Choroid plexus epithelial cell (primary cell): ENCODE results near the gene LACTB.

Experiments
- DNase-seq: peaks from one replicate; pipeline ENCODE4 v3.0.0-alpha.2; 2010; ENCODE audit warnings: low read depth
- H3K4me3 ChIP-seq: 2 replicates; pipeline ENCODE4 v1.5.1; 2011; ENCODE audit warnings: low read depth, mild to moderate bottlenecking, control low read depth, low read length, moderate library complexity
- CTCF ChIP-seq: conservative IDR thresholded peaks from 2 replicates; pipeline ENCODE4 v1.5.1; 2011; ENCODE audit warnings: low read depth, mild to moderate bottlenecking, control low read depth, inconsistent platforms, low read length, moderate library complexity

Gene LACTB

GRCh38 chr15:63121382-63122001 lies at the start of gene LACTB:
Gene LACTB, plus strand, starts transcription at chr15:63121861. Its CDS starts 11 bp downstream, at chr15:63121872.
- no peak for TF ChIP-seq CTCF
- peak within 1 kb of the TSS; percentile 92 for H3K4me3 ChIP-seq
- peak; percentile 93 for DNase-seq

GRCh38 chr15:63072023-63072650 lies 49.5 kb upstream of the LACTB start:
- DNase-seq = no peak
- no peak for TF ChIP-seq CTCF
- H3K4me3 ChIP-seq = no peak overlapping the region

GRCh38 chr15:63072809-63073277 lies 48.8 kb upstream of the LACTB start:
- no peak for DNase-seq
- no peak overlapping the region for H3K4me3 ChIP-seq
- no peak for TF ChIP-seq CTCF

GRCh38 chr15:63073497-63074172 lies 48.0 kb upstream of the LACTB start:
- H3K4me3 ChIP-seq = no peak overlapping the region
- TF ChIP-seq CTCF = no peak
- DNase-seq = no peak

- no peak for DNase-seq
- no peak overlapping the region for H3K4me3 ChIP-seq
- TF ChIP-seq CTCF = no peak
Measured at GRCh38 chr15:63075015-63075983, 46.4 kb upstream of the LACTB start.

GRCh38 chr15:63075984-63076713 lies 45.5 kb upstream of the LACTB start:
- no peak for TF ChIP-seq CTCF
- no peak overlapping the region for H3K4me3 ChIP-seq
- DNase-seq = no peak
